Testis (tissue), 3 donors: Measurements from ENCODE around the gene BSPRY. TPM values are rescaled to one million over a fixed set of nuclear protein-coding genes. Genes with fewer than 3 reads are reported as not detected.
A peak's percentile ranks its signal among the peaks of the same experiment; 100 is the strongest.
"Not testable (repeated sequence)": the region's sequence is repeated elsewhere in the genome, so short reads cannot be mapped to it uniquely, and the experiment has no call there.

ENCODE experiments used
- DNase-seq: peaks from one replicate; pipeline ENCODE4 v3.0.0-alpha.2; 2019
- H3K27ac ChIP-seq, 2 donors: fragments of 200-600 bp; sonication (generic); one replicate each; pipeline ENCODE4 v1.5.1; 2019
- H3K27me3 ChIP-seq: fragments of 200-600 bp; sonication (generic); one replicate; pipeline ENCODE4 v1.5.1; 2019
- H3K36me3 ChIP-seq: fragments of 200-600 bp; sonication (generic); one replicate; pipeline ENCODE4 v1.5.1; 2017; ENCODE audit warnings: low read depth; ENCODE audit errors: missing control alignments
- H3K4me1 ChIP-seq: fragments of 200-600 bp; sonication (generic); one replicate; pipeline ENCODE4 v1.5.1; 2019
- H3K4me3 ChIP-seq, 2 donors: fragments of 200-600 bp; sonication (generic); one replicate each; pipeline ENCODE4 v1.5.1; 2017 to 2019
- H3K9me3 ChIP-seq: fragments of 200-600 bp; sonication (generic); one replicate; pipeline ENCODE4 v1.5.1; 2017
- POLR2A ChIP-seq: fragments of 450-650 bp; IDR thresholded peaks from one replicate; pipeline ENCODE4 v1.6.1; 2017; ENCODE audit warnings: antibody characterized with exemption, mild to moderate bottlenecking, moderate library complexity
- WGBS, 2 donors: methylation state at CpG; one replicate each; pipeline ENCODE4 v1.1.5; 2018; 5-methylcytosine and 5-hydroxymethylcytosine counted together
- intact Hi-C: fragments of 100-400 bp; cut with DNase I; formaldehyde crosslinking; loops from one replicate; pipeline ENCODE4 v1.15.1; 2023; ENCODE audit warnings: low total_unique reads
- polyA plus RNA-seq: library from polyadenylated mRNA; stranded (reverse); fragments of 350-450 nt; fragmentation: Illumina TruSeq; extraction: RNeasy Lipid Tissue Mini Kit (QIAGEN cat#74804); gene quantifications from one replicate; pipeline ENCODE4 v1.2.3, GENCODE V29; 2014; ENCODE audit warnings: low read depth, low replicate concordance; ENCODE audit not compliant: insufficient read depth
- total RNA-seq, 2 donors: library from RNA; depleted of rRNA; stranded (reverse); fragments of >200 nt; gene quantifications; one replicate each; pipeline ENCODE4 v1.2.3, GENCODE V29; 2016
- TF ChIP-seq, protein P1 (sequence below), 3 experiments: fragments of 450-650 bp in 2 of 3; fragments of 200-600 bp in 1 of 3; sonication (generic) in 1 of 3; IDR thresholded peaks; one replicate each; pipeline ENCODE4 v1.5.1; 2016 to 2019; ENCODE audit warnings: antibody characterized with exemption in 3 of 3, mild to moderate bottlenecking in 2 of 3, moderate library complexity in 1 of 3

The BSPRY gene
- total and polyA plus RNA-seq, 3 donors from 2014 or later: 4.5 to 14.2 (median 8.8) TPM

GRCh38 chr9:113373256-113373655 is 23.9 kb downstream of the BSPRY start:
- H3K9me3 ChIP-seq: no peaks in the 10 kb centered on the region
- H3K4me1 ChIP-seq: peaks cover 8% of the 10 kb centered on the region
- 67 to 78% methylated on average over 3 of the region's 3 CpGs for WGBS, 2 donors
- intact Hi-C loops: no loop called here
- no peak overlapping the region for H3K27ac ChIP-seq
- H3K36me3 ChIP-seq: no peaks in the 10 kb centered on the region
- no peaks in the 10 kb centered on the region for H3K27me3 ChIP-seq
- no peak for DNase-seq
- H3K4me3 ChIP-seq: no peak overlapping the region
- TF ChIP-seq POLR2A: no peak

- no peaks in the 10 kb centered on the region for H3K36me3 ChIP-seq
- no peak for TF ChIP-seq POLR2A
- H3K4me3 ChIP-seq: no peak overlapping the region
- intact Hi-C loops: no loop called here
- H3K27me3 ChIP-seq: no peaks in the 10 kb centered on the region
- no peak for DNase-seq
- H3K9me3 ChIP-seq: no peaks in the 10 kb centered on the region
- WGBS, 2 donors: 79 to 87% methylated on average over 4 to 22 of the region's 24 CpGs
- H3K4me1 ChIP-seq: peaks cover 10% of the 10 kb centered on the region
- no peak overlapping the region for H3K27ac ChIP-seq
Observed at GRCh38 chr9:113373676-113374392, 24.5 kb downstream of the BSPRY start.

DNA sequence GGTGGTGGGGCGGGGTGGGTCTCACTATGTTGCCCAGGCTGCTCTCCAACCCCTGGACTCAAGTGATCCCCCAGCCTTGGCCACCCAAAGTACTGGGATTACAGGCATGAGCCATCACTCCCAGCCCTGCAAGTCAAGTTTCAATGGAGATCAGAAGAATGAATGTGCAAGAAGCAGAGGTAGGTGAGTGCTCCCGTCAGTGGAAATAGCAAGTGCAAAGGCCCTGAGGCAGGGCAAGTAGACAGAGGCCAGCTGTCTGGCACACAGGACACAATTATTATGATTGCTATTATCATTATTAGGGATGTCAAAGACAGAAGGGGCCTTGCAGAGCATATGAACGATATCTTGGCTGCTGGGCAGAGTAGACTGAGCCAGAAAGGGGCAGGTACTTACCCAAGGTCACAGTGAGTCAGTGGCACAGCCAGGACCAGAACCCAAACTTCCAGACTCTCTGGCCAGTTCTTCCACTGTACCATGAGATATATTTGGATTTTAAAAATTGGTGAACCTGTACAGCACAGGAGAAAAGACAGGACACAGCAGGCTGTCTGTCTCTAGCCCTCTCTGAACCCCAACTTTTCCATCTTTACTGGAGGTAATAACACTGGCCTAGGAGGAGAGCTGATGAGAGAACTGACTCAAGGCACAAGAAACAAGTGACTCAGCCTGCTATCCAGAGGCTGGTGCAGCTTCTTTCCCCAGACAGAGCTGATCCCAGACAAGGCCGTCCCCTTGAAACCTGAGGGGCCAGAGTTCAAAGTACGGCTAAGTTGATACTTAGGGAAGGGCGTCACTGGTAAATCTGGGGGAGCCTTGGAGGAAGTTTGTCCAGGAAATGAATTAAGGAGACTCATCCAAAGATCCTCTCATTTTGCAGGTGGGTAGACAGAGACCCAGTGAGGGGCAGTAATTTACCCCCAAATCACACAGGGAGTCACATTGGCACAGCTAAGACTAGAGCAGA is 26.0 kb downstream of the BSPRY start:
- 64 to 89% methylated on average over 6 of the region's 6 CpGs for WGBS, 2 donors
- Histone ChIP-seq H3K27me3 (no peaks in the 10 kb centered on the region), H3K9me3 (no peaks in the 10 kb centered on the region), H3K36me3 (no peaks in the 10 kb centered on the region), H3K27ac (no peak overlapping the region), H3K4me3 (no peak overlapping the region), H3K4me1 (peaks cover 12% of the 10 kb centered on the region)
- intact Hi-C loops: no loop called here
- DNase-seq: no peak
- no peak for TF ChIP-seq POLR2A
- TF ChIP-seq, protein P1, sequence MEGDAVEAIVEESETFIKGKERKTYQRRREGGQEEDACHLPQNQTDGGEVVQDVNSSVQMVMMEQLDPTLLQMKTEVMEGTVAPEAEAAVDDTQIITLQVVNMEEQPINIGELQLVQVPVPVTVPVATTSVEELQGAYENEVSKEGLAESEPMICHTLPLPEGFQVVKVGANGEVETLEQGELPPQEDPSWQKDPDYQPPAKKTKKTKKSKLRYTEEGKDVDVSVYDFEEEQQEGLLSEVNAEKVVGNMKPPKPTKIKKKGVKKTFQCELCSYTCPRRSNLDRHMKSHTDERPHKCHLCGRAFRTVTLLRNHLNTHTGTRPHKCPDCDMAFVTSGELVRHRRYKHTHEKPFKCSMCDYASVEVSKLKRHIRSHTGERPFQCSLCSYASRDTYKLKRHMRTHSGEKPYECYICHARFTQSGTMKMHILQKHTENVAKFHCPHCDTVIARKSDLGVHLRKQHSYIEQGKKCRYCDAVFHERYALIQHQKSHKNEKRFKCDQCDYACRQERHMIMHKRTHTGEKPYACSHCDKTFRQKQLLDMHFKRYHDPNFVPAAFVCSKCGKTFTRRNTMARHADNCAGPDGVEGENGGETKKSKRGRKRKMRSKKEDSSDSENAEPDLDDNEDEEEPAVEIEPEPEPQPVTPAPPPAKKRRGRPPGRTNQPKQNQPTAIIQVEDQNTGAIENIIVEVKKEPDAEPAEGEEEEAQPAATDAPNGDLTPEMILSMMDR (IDR thresholded peaks at IDR 0.05): no peak

- Histone ChIP-seq H3K4me1 (peaks cover 12% of the 10 kb centered on the region), H3K4me3 (peak within 1 kb of the TSS; percentile 68 to 93), H3K9me3 (no peaks in the 10 kb centered on the region), H3K27me3 (no peaks in the 10 kb centered on the region), H3K36me3 (no peaks in the 10 kb centered on the region), H3K27ac (peak within 1 kb of the TSS; percentile 76 to 78)
- TF ChIP-seq POLR2A: no peak
- TF ChIP-seq, protein P1 (IDR thresholded peaks at IDR 0.05): no peak
- DNase-seq: peak; percentile 88
- WGBS, 2 donors: 1 to 3% methylated on average over 44 to 74 of the region's 74 CpGs
- intact Hi-C loops: no loop called here
Observed at GRCh38 chr9:113376634-113377567, 27.6 kb downstream of the BSPRY start, which contains the start of gene HDHD3. TSS of gene HDHD3 (minus strand) at chr9:113376986. CDS start at chr9:113374354, 2,632 bp downstream.

DNA sequence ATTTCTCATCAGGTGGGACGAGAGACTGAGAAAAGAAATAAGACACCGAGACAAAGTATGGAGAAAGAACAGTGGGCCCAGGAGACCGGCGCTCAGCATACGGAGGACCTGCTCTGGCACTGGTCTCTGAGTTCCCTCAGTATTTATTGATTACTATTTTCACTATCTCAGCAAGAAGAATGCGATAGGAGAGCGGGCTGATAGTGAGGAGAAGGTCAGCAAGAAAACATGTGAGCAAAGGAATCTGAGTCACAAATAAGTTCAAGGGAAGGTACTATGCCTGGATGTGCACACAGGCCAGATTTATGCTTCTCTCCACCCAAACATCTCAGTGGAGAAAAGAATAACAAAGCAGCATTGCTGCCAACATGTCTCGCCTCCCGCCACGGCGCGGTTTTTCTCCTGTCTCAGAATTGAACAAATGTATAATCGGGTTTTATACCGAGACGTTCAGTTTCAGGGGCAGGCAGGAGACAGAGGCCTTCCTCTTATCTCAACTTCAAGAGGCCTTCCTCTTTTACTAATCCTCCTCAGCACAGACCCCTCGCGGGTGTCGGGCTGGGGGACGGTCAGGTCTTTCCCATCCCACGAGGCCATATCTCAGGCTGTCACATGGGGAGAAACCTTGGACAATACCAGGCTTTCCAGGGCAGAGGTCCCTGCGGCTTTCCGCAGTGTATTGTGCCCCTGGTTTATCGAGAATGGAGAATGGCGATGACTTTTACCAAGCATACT is 29.9 kb downstream of the BSPRY start:
- H3K27ac ChIP-seq, H3K9me3 ChIP-seq, H3K36me3 ChIP-seq, H3K27me3 ChIP-seq, DNase-seq, intact Hi-C loops, H3K4me3 ChIP-seq: not testable (repeated sequence)
- WGBS, 2 donors: 53 to 69% methylated on average over 23 to 24 of the region's 24 CpGs
- peaks cover 12% of the 10 kb centered on the region for H3K4me1 ChIP-seq

- DNase-seq, H3K4me3 ChIP-seq, H3K9me3 ChIP-seq, H3K36me3 ChIP-seq, H3K27ac ChIP-seq, H3K27me3 ChIP-seq, intact Hi-C loops: not testable (repeated sequence)
- H3K4me1 ChIP-seq: peaks cover 12% of the 10 kb centered on the region
- 81 to 96% methylated on average over 2 of the region's 2 CpGs for WGBS, 2 donors
Observed at GRCh38 chr9:113379829-113380210, 30.5 kb downstream of the BSPRY start.
